Neural cell (in vitro differentiated cells): Measurements from ENCODE around the gene HIRIP3.
"Not testable (repeated sequence)": the region's sequence is repeated elsewhere in the genome, so short reads cannot be mapped to it uniquely, and the experiment has no call there.

ENCODE experiments used
- EP300 ChIP-seq: fragments of 450-650 bp; conservative IDR thresholded peaks from 2 replicates; pipeline ENCODE4 v1.6.1; 2014; ENCODE audit warnings: antibody characterized with exemption, mild to moderate bottlenecking, moderate library complexity; ENCODE audit not compliant: poor library complexity, severe bottlenecking
- EZH2 ChIP-seq: fragments of 200-600, 300-800 bp; shearing (Covaris generic), sonication (generic); IDR thresholded peaks from 2 replicates; pipeline ENCODE4 v1.6.1; 2014; ENCODE audit warnings: antibody characterized with exemption, low read length, borderline replicate concordance, mild to moderate bottlenecking; ENCODE audit not compliant: insufficient read depth, poor library complexity, severe bottlenecking
- MXI1 ChIP-seq: fragments of 450-650 bp; conservative IDR thresholded peaks from 2 replicates; pipeline ENCODE4 v1.6.1; 2014; ENCODE audit warnings: antibody characterized with exemption, mild to moderate bottlenecking; ENCODE audit not compliant: poor library complexity, severe bottlenecking
- POLR2AphosphoS5 ChIP-seq: IDR thresholded peaks from 2 replicates; pipeline ENCODE4 v1.6.1; 2012
- RAD21 ChIP-seq: fragments of 450-650 bp; conservative IDR thresholded peaks from 2 replicates; pipeline ENCODE4 v1.6.1; 2014; ENCODE audit warnings: antibody characterized with exemption, mild to moderate bottlenecking, moderate library complexity
- TF ChIP-seq, protein P1 (sequence below): fragments of 450-650 bp; IDR thresholded peaks from 2 replicates; pipeline ENCODE4 v1.5.1; 2014; ENCODE audit warnings: antibody characterized with exemption, mild to moderate bottlenecking, moderate library complexity; ENCODE audit not compliant: poor library complexity, severe bottlenecking
- TF ChIP-seq, protein P2 (sequence below): IDR thresholded peaks from 2 replicates; pipeline ENCODE4 v1.6.1; 2012; ENCODE audit warnings: borderline replicate concordance

DNA sequence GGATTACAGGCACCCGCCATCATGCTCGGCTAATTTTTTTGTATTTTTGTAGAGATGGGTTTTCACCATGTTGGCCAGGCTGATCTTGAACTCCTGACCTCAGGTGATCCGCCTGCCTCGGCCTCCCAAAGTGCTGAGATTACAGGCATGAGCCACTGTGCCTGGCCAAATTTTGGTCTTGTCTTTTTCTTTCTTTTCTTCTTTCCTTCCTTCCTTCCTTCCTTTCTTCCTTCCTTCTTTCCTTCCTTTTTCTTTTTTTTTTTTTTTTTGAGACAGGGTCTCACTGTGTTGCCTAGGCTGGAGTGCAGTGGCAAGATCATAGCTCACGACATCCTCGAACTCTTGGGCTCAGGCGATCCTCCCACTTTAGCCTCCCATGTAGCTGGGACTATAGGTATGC, 20.0 kb upstream of the HIRIP3 start:
- TF ChIP-seq, protein P1, sequence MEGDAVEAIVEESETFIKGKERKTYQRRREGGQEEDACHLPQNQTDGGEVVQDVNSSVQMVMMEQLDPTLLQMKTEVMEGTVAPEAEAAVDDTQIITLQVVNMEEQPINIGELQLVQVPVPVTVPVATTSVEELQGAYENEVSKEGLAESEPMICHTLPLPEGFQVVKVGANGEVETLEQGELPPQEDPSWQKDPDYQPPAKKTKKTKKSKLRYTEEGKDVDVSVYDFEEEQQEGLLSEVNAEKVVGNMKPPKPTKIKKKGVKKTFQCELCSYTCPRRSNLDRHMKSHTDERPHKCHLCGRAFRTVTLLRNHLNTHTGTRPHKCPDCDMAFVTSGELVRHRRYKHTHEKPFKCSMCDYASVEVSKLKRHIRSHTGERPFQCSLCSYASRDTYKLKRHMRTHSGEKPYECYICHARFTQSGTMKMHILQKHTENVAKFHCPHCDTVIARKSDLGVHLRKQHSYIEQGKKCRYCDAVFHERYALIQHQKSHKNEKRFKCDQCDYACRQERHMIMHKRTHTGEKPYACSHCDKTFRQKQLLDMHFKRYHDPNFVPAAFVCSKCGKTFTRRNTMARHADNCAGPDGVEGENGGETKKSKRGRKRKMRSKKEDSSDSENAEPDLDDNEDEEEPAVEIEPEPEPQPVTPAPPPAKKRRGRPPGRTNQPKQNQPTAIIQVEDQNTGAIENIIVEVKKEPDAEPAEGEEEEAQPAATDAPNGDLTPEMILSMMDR = not testable (repeated sequence)
- TF ChIP-seq EZH2, POLR2AphosphoS5, MXI1, RAD21, EP300: not testable (repeated sequence)
- TF ChIP-seq, protein P2, sequence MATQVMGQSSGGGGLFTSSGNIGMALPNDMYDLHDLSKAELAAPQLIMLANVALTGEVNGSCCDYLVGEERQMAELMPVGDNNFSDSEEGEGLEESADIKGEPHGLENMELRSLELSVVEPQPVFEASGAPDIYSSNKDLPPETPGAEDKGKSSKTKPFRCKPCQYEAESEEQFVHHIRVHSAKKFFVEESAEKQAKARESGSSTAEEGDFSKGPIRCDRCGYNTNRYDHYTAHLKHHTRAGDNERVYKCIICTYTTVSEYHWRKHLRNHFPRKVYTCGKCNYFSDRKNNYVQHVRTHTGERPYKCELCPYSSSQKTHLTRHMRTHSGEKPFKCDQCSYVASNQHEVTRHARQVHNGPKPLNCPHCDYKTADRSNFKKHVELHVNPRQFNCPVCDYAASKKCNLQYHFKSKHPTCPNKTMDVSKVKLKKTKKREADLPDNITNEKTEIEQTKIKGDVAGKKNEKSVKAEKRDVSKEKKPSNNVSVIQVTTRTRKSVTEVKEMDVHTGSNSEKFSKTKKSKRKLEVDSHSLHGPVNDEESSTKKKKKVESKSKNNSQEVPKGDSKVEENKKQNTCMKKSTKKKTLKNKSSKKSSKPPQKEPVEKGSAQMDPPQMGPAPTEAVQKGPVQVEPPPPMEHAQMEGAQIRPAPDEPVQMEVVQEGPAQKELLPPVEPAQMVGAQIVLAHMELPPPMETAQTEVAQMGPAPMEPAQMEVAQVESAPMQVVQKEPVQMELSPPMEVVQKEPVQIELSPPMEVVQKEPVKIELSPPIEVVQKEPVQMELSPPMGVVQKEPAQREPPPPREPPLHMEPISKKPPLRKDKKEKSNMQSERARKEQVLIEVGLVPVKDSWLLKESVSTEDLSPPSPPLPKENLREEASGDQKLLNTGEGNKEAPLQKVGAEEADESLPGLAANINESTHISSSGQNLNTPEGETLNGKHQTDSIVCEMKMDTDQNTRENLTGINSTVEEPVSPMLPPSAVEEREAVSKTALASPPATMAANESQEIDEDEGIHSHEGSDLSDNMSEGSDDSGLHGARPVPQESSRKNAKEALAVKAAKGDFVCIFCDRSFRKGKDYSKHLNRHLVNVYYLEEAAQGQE = not testable (repeated sequence)
